Keratinocyte (primary cell): ENCODE results near the gene GFPT2.

Experiments used
- CTCF ChIP-seq, 3 experiments: IDR thresholded peaks in 1 of 3; conservative IDR thresholded peaks in 1 of 3; optimal IDR thresholded peaks in 1 of 3; 2 replicates in 2 of 3; 3 replicates in 1 of 3; pipeline versions ENCODE3 to v1.5.1; 2011; ENCODE audit warnings: low read length in 3 of 3, mild to moderate bottlenecking in 3 of 3, moderate library complexity in 2 of 3, control low read depth in 1 of 3, inconsistent platforms in 1 of 3; ENCODE audit not compliant: insufficient read depth in 2 of 3; ENCODE audit errors: extremely low read depth in 1 of 3
- EZH2 ChIP-seq: IDR thresholded peaks from one replicate; pipeline ENCODE4 v1.6.1; 2012; ENCODE audit warnings: inconsistent platforms, mild to moderate bottlenecking, low read length, moderate library complexity

GRCh38 chr5:180301253-180301652 is 51.9 kb downstream of the GFPT2 start:
- TF ChIP-seq CTCF (optimal IDR thresholded peaks at IDR 0.05 in 1 of 3, IDR thresholded peaks at IDR 0.05 in 1 of 3, conservative IDR thresholded peaks at IDR 0.05 in 1 of 3; ENCODE audit: extremely low read depth in 1 of 3, insufficient read depth in 2 of 3, low read length in 3 of 3): no peak
- TF ChIP-seq EZH2: no peak
